Choroid plexus epithelial cell (primary cell): ENCODE measurements around the gene ENOX2.
"Not testable (repeated sequence)": the region's sequence is repeated elsewhere in the genome, so short reads cannot be mapped to it uniquely, and the experiment has no call there.

ENCODE experiments used
- DNase-seq: peaks from one replicate; pipeline ENCODE4 v3.0.0-alpha.2; 2010; ENCODE audit warnings: low read depth
- H3K4me3 ChIP-seq: 2 replicates; pipeline ENCODE4 v1.5.1; 2011; ENCODE audit warnings: low read depth, mild to moderate bottlenecking, control low read depth, low read length, moderate library complexity
- TF ChIP-seq, protein P1 (sequence below): conservative IDR thresholded peaks from 2 replicates; pipeline ENCODE4 v1.5.1; 2011; ENCODE audit warnings: low read depth, mild to moderate bottlenecking, control low read depth, inconsistent platforms, low read length, moderate library complexity

ENOX2 gene

DNA sequence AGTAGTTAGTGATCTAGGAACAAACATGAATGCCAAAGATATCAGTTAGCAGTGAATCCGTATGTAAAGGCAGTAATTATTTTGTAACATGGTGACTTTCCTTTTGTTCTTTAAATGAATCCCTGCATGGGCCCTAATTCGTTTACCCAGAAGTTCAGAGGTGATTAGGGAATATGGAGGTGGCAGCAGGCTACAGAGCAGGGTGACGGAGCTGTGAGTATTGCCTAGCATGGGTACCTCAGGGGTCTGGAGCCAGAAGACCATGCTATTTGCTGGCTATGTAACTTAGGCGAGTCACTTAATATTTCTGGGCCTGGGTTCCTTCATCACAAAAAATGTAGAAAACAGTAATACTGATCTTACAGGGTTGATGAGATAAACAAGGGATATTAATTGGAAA lies 184.9 kb downstream of the ENOX2 start:
- TF ChIP-seq, protein P1, sequence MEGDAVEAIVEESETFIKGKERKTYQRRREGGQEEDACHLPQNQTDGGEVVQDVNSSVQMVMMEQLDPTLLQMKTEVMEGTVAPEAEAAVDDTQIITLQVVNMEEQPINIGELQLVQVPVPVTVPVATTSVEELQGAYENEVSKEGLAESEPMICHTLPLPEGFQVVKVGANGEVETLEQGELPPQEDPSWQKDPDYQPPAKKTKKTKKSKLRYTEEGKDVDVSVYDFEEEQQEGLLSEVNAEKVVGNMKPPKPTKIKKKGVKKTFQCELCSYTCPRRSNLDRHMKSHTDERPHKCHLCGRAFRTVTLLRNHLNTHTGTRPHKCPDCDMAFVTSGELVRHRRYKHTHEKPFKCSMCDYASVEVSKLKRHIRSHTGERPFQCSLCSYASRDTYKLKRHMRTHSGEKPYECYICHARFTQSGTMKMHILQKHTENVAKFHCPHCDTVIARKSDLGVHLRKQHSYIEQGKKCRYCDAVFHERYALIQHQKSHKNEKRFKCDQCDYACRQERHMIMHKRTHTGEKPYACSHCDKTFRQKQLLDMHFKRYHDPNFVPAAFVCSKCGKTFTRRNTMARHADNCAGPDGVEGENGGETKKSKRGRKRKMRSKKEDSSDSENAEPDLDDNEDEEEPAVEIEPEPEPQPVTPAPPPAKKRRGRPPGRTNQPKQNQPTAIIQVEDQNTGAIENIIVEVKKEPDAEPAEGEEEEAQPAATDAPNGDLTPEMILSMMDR: no peak
- no peak overlapping the region for H3K4me3 ChIP-seq
- DNase-seq: no peak

DNA sequence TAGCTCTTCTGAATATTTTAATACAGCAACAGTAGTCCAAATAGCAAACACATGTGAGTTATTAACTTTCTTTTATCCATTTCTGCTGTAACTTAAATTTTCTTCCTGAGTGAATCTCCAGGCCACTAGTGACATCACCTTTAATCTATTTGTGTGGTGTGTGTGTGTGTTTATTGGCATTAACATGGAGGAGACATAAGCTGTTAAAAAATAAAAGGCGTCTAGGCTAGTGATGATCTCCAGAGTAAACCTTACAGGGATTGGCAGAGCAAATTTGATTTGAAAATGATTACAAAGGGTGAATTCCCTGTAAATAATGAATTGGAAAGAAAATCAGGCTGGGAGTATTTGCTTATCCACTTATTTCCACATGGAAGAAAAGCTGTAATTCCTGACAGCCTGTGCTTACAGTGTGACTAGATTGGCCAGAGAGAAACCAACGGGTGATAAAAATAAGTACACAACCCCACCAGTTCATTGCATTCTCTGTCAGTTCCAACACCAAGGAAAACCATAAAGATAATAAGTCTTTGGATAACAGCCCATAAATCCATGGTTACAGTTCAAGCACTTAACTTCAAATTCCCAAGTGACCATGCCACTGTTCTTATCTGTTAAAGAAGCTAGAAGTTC lies 186.1 kb downstream of the ENOX2 start:
- H3K4me3 ChIP-seq: no peak overlapping the region
- TF ChIP-seq, protein P1: no peak
- no peak for DNase-seq

DNA sequence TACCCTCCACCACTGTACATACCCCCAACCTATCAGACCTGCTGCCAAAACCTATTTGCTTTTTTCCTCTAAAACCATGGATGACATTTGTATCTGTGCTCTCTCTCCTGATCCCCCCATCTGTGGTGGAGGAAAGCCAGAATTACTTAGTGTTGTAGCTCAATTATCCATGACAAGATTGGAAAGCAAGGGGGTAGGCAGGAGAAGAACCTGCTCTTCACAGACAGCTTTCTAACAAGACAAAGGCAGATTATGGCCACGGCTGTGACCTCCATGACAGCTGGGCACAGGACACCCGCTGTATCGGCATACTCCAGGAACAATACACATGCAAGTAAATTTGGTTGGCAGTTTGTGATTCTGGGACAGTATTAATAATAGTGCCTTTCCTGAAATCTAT lies 186.7 kb downstream of the ENOX2 start:
- no peak for DNase-seq
- TF ChIP-seq, protein P1: no peak
- H3K4me3 ChIP-seq: no peak overlapping the region

DNA sequence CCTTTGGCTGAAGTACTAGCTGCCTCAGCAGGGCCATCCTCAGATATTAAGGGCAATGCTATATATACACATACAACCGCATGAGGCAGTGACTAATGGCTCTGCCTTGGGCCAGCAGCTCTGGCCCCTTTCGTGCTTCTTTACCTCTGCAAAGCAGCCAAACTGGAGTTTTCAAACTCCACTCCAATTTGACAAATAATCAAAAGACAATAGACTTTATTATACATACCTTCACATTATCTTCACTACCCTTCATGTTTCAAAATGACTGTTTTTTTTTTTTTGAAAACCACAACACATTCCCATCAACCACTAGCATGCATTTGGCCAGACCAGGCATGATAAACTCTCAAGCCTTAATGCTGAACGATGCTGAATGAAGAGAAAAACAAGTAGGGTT lies 187.7 kb downstream of the ENOX2 start:
- H3K4me3 ChIP-seq: no peak overlapping the region
- peak; percentile 44 for DNase-seq
- TF ChIP-seq, protein P1: no peak

DNA sequence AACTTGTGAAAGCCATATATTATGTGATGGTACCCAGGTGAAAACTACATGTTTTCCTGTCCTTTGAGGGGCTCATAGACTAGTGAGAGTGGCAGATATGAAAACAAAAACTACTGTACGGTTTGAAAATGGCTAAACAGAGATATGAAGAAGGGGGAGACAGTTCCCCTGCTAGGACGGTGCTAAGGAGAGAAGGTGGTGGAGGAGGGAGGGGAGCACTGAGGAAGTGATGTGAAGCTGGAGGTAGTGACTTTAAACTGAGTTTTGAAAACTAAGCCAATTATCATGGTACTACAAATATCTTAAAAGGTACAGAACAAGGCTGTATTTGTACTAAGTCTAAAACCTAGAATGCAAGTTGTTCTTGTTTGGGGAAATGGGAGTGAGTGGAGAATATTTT lies 188.3 kb downstream of the ENOX2 start:
- no peak for DNase-seq
- H3K4me3 ChIP-seq: no peak overlapping the region
- TF ChIP-seq, protein P1: no peak

DNA sequence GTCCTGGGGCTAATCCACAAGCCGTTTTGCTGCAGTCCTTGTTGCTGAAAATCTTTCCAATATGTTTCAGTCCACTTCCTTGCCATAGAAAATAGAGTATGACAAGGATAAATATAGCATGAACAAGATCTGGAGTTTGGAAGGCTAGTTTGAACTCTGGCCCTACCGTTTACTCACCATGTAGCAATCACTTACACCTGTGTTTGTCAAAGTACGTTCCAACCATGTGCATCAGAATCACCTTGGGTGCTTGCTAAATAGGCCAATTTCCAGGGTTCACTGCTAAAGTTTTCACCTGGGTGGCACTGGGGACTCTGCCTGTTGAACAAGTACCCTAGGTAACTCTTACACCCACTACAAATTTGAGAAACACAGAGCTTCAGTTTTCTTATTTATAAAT lies 188.9 kb downstream of the ENOX2 start:
- TF ChIP-seq, protein P1: no peak
- H3K4me3 ChIP-seq: no peak overlapping the region
- DNase-seq: no peak

DNA sequence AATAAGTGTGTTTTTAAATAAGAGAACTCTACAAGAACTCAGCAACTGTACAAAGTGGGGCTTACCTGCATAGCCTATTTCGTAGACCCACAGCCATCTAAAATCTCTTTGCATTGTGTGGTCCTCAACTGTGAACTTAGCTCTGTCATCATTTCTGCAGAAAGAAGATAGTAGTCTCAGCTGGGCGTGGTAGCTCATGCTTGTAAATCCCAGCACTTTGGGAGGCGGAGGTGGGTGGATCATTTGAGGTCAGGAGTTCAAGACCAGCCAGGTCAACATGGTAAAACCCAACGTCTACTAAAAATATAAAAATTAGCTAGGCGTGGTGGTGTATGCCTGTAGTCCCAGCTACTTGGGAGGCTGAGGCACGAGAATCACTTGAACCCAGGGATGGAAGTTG lies 193.8 kb downstream of the ENOX2 start:
- not testable (repeated sequence) for DNase-seq, H3K4me3 ChIP-seq
